Smooth muscle cell (in vitro differentiated cells): ENCODE data around the gene CD3G. TPM values are rescaled to one million over a fixed set of nuclear protein-coding genes. Genes with fewer than 3 reads are reported as not detected.

ENCODE experiments used
- DNase-seq: peaks from one replicate; lab custom pipeline; 2025; ENCODE audit not compliant: unreplicated experiment; lab: John Stamatoyannopoulos, UW
- H2AFZ ChIP-seq: fragments of 200-600 bp; sonication (generic); 2 replicates; pipeline ENCODE4 v1.6.0; 2016; ENCODE audit warnings: antibody characterized with exemption, low read depth, mild to moderate bottlenecking
- H3F3A ChIP-seq: fragments of 200-600 bp; sonication (generic); 2 replicates; pipeline ENCODE4 v1.6.0; 2017; ENCODE audit warnings: antibody characterized with exemption, low read depth
- H3K27ac ChIP-seq: fragments of 200-600 bp; sonication (generic); 2 replicates; pipeline ENCODE4 v1.5.1; 2016; ENCODE audit warnings: low read depth, mild to moderate bottlenecking
- H3K27me3 ChIP-seq: fragments of 200-600 bp; sonication (generic); 2 replicates; pipeline ENCODE4 v1.6.1; 2016; ENCODE audit warnings: low read depth, mild to moderate bottlenecking
- H3K36me3 ChIP-seq: fragments of 200-600 bp; sonication (generic); 2 replicates; pipeline ENCODE4 v1.5.1; 2016; ENCODE audit warnings: low read depth
- H3K4me1 ChIP-seq: fragments of 200-600 bp; sonication (generic); 2 replicates; pipeline ENCODE4 v1.5.1; 2016; ENCODE audit warnings: low read depth
- H3K4me2 ChIP-seq: fragments of 200-600 bp; sonication (generic); 2 replicates; pipeline ENCODE4 v1.6.0; 2016; ENCODE audit warnings: mild to moderate bottlenecking
- H3K4me3 ChIP-seq: fragments of 200-600 bp; sonication (generic); 2 replicates; pipeline ENCODE4 v1.5.1; 2016; ENCODE audit warnings: mild to moderate bottlenecking
- H3K79me2 ChIP-seq: fragments of 200-600 bp; sonication (generic); 2 replicates; pipeline ENCODE4 v1.6.0; 2016; ENCODE audit warnings: low read depth, mild to moderate bottlenecking
- H3K9ac ChIP-seq: fragments of 200-600 bp; sonication (generic); 2 replicates; pipeline ENCODE4 v1.6.0; 2016; ENCODE audit warnings: low read depth
- H3K9me3 ChIP-seq: fragments of 200-600 bp; sonication (generic); replicated peaks from 2 replicates; pipeline ENCODE4 v1.5.1; 2016; ENCODE audit warnings: low read depth
- H4K20me1 ChIP-seq: fragments of 200-600 bp; sonication (generic); 2 replicates; pipeline ENCODE4 v1.6.0; 2016; ENCODE audit warnings: low read depth
- WGBS: methylation state at CpG from one replicate; pipeline ENCODE4 v1.1.7; 2016; ENCODE audit warnings: low lambda C conversion rate; 5-methylcytosine and 5-hydroxymethylcytosine counted together
- polyA plus RNA-seq: library from polyadenylated mRNA; unstranded; fragments of >200 nt; fragmentation: Nextera tagmentation; extraction: Ambion mirVana; gene quantifications from 2 replicates; pipeline ENCODE4 v1.2.1, GENCODE V29; 2016
- total RNA-seq: library from RNA; depleted of rRNA; stranded (reverse); fragments of >200 nt; gene quantifications from 2 replicates; pipeline ENCODE4 v1.2.3, GENCODE V29; 2014
- TF ChIP-seq, protein P1 (sequence below): fragments of 200-600 bp; sonication (generic); IDR thresholded peaks from 2 replicates; pipeline ENCODE4 v1.5.1; 2017; ENCODE audit warnings: borderline replicate concordance, mild to moderate bottlenecking, antibody characterized with exemption; ENCODE audit not compliant: insufficient read depth, poor library complexity, severe bottlenecking

Gene CD3G
- total and polyA plus RNA-seq, 2 experiments from 2014 or later, result not detected

DNA sequence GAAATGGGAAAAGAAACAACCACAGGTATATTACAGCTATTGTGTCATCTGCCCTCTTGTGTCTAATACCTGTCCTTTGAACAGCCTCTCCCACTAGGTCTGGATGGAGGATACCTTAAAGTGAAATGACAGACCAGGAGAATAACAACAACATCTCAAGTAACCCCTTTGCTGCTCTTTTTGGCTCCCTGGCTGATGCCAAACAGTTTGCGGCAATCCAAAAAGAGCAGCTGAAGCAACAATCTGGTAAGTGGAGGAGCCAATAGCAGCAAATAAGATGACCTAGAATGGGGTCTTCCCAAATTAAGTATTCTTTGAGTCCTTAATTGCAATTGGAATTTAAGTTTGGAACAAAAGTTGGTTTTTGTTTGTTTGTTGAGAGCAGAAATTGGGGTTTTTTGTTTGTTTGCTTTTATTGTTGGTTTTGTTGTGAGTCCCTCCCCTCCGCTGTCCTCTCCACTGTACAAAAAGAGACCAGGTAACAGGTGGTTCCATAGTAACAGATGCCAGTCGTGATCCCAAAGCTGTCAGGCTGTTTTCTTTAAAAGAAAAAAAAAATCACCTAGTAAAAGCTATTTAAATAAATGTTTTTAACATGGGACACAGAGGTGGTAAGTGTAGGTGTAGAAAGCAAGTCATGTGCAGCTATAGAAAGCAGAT lies 20.9 kb downstream of the CD3G start:
- Histone ChIP-seq H4K20me1 (peaks cover 30% of the 10 kb centered on the region), H3K27me3 (no peaks in the 10 kb centered on the region), H3K36me3 (peaks cover 24% of the 10 kb centered on the region), H3K79me2 (peaks cover 32% of the 10 kb centered on the region), H3K27ac (no peak overlapping the region), H3K4me1 (peaks cover 7% of the 10 kb centered on the region), H3K9me3 (no peaks in the 10 kb centered on the region), H3F3A (no peaks in the 10 kb centered on the region), H3K4me2 (no peak overlapping the region), H3K4me3 (no peak overlapping the region), H2AFZ (no peak overlapping the region), H3K9ac (no peak overlapping the region)
- 97% methylated on average over 3 of the region's 3 CpGs for WGBS
- DNase-seq, result no peak
- TF ChIP-seq, protein P1, sequence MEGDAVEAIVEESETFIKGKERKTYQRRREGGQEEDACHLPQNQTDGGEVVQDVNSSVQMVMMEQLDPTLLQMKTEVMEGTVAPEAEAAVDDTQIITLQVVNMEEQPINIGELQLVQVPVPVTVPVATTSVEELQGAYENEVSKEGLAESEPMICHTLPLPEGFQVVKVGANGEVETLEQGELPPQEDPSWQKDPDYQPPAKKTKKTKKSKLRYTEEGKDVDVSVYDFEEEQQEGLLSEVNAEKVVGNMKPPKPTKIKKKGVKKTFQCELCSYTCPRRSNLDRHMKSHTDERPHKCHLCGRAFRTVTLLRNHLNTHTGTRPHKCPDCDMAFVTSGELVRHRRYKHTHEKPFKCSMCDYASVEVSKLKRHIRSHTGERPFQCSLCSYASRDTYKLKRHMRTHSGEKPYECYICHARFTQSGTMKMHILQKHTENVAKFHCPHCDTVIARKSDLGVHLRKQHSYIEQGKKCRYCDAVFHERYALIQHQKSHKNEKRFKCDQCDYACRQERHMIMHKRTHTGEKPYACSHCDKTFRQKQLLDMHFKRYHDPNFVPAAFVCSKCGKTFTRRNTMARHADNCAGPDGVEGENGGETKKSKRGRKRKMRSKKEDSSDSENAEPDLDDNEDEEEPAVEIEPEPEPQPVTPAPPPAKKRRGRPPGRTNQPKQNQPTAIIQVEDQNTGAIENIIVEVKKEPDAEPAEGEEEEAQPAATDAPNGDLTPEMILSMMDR, result no peak

DNA sequence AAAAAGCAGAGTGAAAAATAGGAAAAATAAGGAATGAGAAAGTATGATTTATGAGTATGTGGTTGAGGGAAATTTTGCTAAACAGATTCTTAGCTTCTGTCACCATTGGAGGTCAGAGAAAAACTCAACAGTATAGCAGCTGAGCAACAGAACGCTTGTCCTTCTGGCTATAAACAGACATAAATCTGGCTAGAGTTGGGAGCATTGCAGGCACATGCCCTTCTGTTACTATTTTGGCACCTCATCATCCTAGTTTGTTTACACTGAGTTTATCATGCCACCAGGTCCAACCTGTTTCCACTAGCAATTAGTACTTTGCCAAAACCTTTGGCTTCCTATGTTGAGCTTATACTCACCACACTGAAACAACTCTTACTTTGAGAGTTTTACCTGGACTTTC lies 22.1 kb downstream of the CD3G start:
- Histone ChIP-seq H3K4me2 (no peak overlapping the region), H3K9me3 (no peaks in the 10 kb centered on the region), H3F3A (no peaks in the 10 kb centered on the region), H3K79me2 (peaks cover 20% of the 10 kb centered on the region), H2AFZ (no peak overlapping the region), H4K20me1 (peaks cover 22% of the 10 kb centered on the region), H3K36me3 (peaks cover 30% of the 10 kb centered on the region), H3K27ac (no peak overlapping the region), H3K27me3 (no peaks in the 10 kb centered on the region), H3K9ac (no peak overlapping the region), H3K4me1 (no peaks in the 10 kb centered on the region), H3K4me3 (no peak overlapping the region)
- TF ChIP-seq, protein P1, result no peak
- WGBS, result 100% methylated on average over 1 of the region's 1 CpG
- no peak for DNase-seq

DNA sequence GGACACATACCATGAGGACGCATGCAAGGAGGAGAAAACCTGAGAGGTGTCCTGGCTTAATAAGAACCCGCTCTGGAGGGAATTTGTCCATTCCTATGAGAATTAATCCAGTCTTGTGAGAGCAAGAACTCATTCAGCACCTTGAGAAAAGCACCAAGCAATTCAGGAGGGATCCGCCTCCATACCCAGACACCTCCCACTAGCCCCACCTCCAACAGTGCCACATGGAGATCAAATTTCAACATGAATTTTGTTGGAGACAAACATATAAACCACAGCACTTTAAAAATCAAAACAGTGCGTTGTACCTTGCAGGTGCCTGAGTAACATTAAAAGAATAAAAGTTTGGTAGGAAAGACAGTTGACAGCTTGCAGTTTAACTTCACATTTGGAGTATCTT lies 26.6 kb downstream of the CD3G start:
- no peak for DNase-seq
- H3K27me3 ChIP-seq, result no peaks in the 10 kb centered on the region
- no peaks in the 10 kb centered on the region for H3K4me1 ChIP-seq
- no peaks in the 10 kb centered on the region for H3K79me2 ChIP-seq
- TF ChIP-seq, protein P1, result no peak
- H3K4me3 ChIP-seq, result no peak overlapping the region
- H3F3A ChIP-seq, result no peaks in the 10 kb centered on the region
- no peak overlapping the region for H3K27ac ChIP-seq
- H2AFZ ChIP-seq, result no peak overlapping the region
- no peak overlapping the region for H3K4me2 ChIP-seq
- H4K20me1 ChIP-seq, result no peaks in the 10 kb centered on the region
- H3K9ac ChIP-seq, result no peak overlapping the region
- peaks cover 50% of the 10 kb centered on the region for H3K36me3 ChIP-seq
- WGBS, result 95% methylated on average over 4 of the region's 4 CpGs
- H3K9me3 ChIP-seq, result no peaks in the 10 kb centered on the region

DNA sequence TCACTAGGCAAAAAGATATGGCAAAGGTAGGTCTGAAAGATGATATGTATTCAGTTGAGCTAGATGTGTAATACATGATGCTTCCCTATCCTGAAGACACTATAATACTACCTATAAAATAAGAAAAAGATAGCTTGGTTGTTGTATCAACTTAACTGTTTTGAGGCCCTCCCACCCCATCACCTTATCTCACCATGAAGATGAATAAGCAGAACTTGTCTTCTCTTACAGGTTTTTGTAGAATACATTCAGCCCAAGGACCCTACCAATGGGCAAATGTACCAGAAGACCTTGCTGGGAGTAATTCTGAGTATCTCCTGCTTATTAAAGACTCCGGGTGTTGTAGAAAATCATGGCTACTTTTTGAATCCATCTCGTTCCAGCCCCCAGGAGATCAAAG lies 29.1 kb downstream of the CD3G start:
- TF ChIP-seq, protein P1, result no peak
- no peak overlapping the region for H3K9ac ChIP-seq
- H3F3A ChIP-seq, result no peaks in the 10 kb centered on the region
- no peak for DNase-seq
- H3K4me2 ChIP-seq, result no peak overlapping the region
- H3K27ac ChIP-seq, result no peak overlapping the region
- H3K27me3 ChIP-seq, result no peaks in the 10 kb centered on the region
- no peaks in the 10 kb centered on the region for H3K4me1 ChIP-seq
- H3K4me3 ChIP-seq, result no peak overlapping the region
- H2AFZ ChIP-seq, result no peak overlapping the region
- no peaks in the 10 kb centered on the region for H3K79me2 ChIP-seq
- H4K20me1 ChIP-seq, result no peaks in the 10 kb centered on the region
- no peaks in the 10 kb centered on the region for H3K9me3 ChIP-seq
- WGBS, result 92% methylated on average over 2 of the region's 2 CpGs
- H3K36me3 ChIP-seq, result peaks cover 48% of the 10 kb centered on the region
